Endothelial cell of umbilical vein (primary cell): ENCODE data around the gene CCDC80. TPM values are rescaled to one million over a fixed set of nuclear protein-coding genes. Genes with fewer than 3 reads are reported as not detected.

Source experiments
- BruUV-seq: library from RNA; stranded (reverse); fragments of 400-500 nt; replicated peaks from 2 replicates; lab custom pipeline; 2021; lab: Mats Ljungman, UMichigan
- CTCF ChIA-PET: fragments of 300-600, 350-600 bp; sonication (Branson Sonifier 250); formaldehyde crosslinking; loops from one replicate; lab custom pipeline; 2021; ENCODE audit warnings: antibody characterized with exemption, inconsistent platforms; lab: Charles Lee
- POLR2A ChIA-PET: fragments of 300-600, 350-600 bp; sonication (Branson Sonifier 250); formaldehyde crosslinking; loops from one replicate; lab custom pipeline; 2021; ENCODE audit warnings: antibody characterized with exemption, inconsistent platforms; lab: Charles Lee
- DNase-seq: peaks from one replicate; pipeline ENCODE4 v3.0.0-alpha.2; 2011; ENCODE audit warnings: low read depth, low spot score
- FAIRE-seq: peaks from 2 replicates; lab custom pipeline; 2011; peaks lifted over from hg19 to GRCh38; lab: Jason Lieb, UNC
- H2AFZ ChIP-seq: 2 replicates; pipeline ENCODE4 v1.6.0; 2012; ENCODE audit warnings: low read depth, low read length, control low read depth, inconsistent platforms
- H3K27ac ChIP-seq: 2 replicates; pipeline ENCODE4 v1.5.1; 2011; ENCODE audit warnings: low read depth, mild to moderate bottlenecking, control low read depth, low read length, moderate library complexity; ENCODE audit not compliant: insufficient read depth
- H3K27me3 ChIP-seq, 2 experiments: 2 replicates each; pipeline versions ENCODE4 v1.6.0 to v1.6.1; 2011; ENCODE audit warnings: low read length in 2 of 2, mixed read lengths in 1 of 2; ENCODE audit not compliant: control insufficient read depth in 2 of 2, insufficient read depth in 2 of 2
- H3K36me3 ChIP-seq, 2 experiments: 2 replicates in 1 of 2; 3 replicates in 1 of 2; pipeline ENCODE4 v1.5.1; 2011; ENCODE audit warnings: low read length in 2 of 2, mild to moderate bottlenecking in 1 of 2, moderate library complexity in 1 of 2; ENCODE audit not compliant: control insufficient read depth in 2 of 2, insufficient read depth in 2 of 2; ENCODE audit errors: extremely low read depth in 1 of 2
- H3K4me1 ChIP-seq: 3 replicates; pipeline ENCODE4 v1.5.1; 2011; ENCODE audit warnings: mild to moderate bottlenecking, low read length; ENCODE audit not compliant: control insufficient read depth, insufficient read depth; ENCODE audit errors: extremely low read depth
- H3K4me2 ChIP-seq: 2 replicates; pipeline ENCODE4 v1.6.1; 2011; ENCODE audit warnings: low read length, control low read depth, mixed read lengths; ENCODE audit not compliant: insufficient read depth
- H3K4me3 ChIP-seq, 3 experiments: fragments of 200-600 bp in 1 of 3; sonication (generic), shearing (Covaris generic) in 1 of 3; replicated peaks in 1 of 3; 2 replicates each; pipeline ENCODE4 v1.5.1; 2011 to 2016; ENCODE audit warnings: control low read depth in 3 of 3, low read length in 3 of 3, mild to moderate bottlenecking in 2 of 3, inconsistent platforms in 1 of 3, low read depth in 1 of 3, moderate library complexity in 1 of 3; ENCODE audit not compliant: insufficient read depth in 1 of 3
- H3K79me2 ChIP-seq: 2 replicates; pipeline ENCODE4 v1.6.0; 2012; ENCODE audit warnings: low read length, inconsistent platforms; ENCODE audit not compliant: control insufficient read depth, insufficient read depth
- H3K9ac ChIP-seq: replicated peaks from 2 replicates; pipeline ENCODE3; 2011; ENCODE audit warnings: low read length, control low read depth; ENCODE audit not compliant: insufficient read depth; ENCODE audit errors: extremely low read depth
- H3K9me1 ChIP-seq: replicated peaks from 3 replicates; pipeline ENCODE4 v1.6.0; 2011; ENCODE audit warnings: mild to moderate bottlenecking, low read length; ENCODE audit not compliant: control insufficient read depth, insufficient read depth; ENCODE audit errors: extremely low read depth
- H3K9me3 ChIP-seq: replicated peaks from 2 replicates; pipeline ENCODE4 v1.5.1; 2012; ENCODE audit warnings: low read length, inconsistent platforms; ENCODE audit not compliant: control insufficient read depth, insufficient read depth
- H4K20me1 ChIP-seq: replicated peaks from 2 replicates; pipeline ENCODE3; 2011; ENCODE audit warnings: mild to moderate bottlenecking, low read length; ENCODE audit not compliant: control insufficient read depth, insufficient read depth; ENCODE audit errors: extremely low read depth
- FOS ChIP-seq: IDR thresholded peaks from 2 replicates; pipeline ENCODE4 v1.6.1; 2011; ENCODE audit warnings: mild to moderate bottlenecking, low read length, moderate library complexity, borderline replicate concordance; ENCODE audit not compliant: insufficient read depth
- JUN ChIP-seq: IDR thresholded peaks from 2 replicates; pipeline ENCODE4 v1.6.1; 2011; ENCODE audit warnings: borderline replicate concordance, low read depth; ENCODE audit not compliant: insufficient read length, insufficient read depth
- POLR2A ChIP-seq: IDR thresholded peaks from 2 replicates; pipeline ENCODE4 v1.6.1; 2012; ENCODE audit warnings: low read depth, mild to moderate bottlenecking, control low read depth, low read length
- dilution Hi-C: fragments of 300-500 bp; cut with MboI; formaldehyde crosslinking; loops from one replicate; pipeline ENCODE4 v1.15.0; 2019; ENCODE audit warnings: low sequenced_read_pairs; ENCODE audit not compliant: extremely low pct_ligation_motif_present
- intact Hi-C: fragments of 100-400 bp; cut with micrococcal nuclease; formaldehyde crosslinking; loops from one replicate; pipeline ENCODE4 v1.10.0; 2022
- polyA plus RNA-seq, 4 experiments: library from polyadenylated mRNA; depleted of rRNA in 3 of 4; stranded (reverse) in 3 of 4; unstranded in 1 of 4; fragments of >200 nt; gene quantifications; 2 replicates each; pipeline versions ENCODE4 v1.2.1 to v1.2.3, GENCODE V29; 2011 to 2012; ENCODE audit warnings: missing spikeins in 1 of 4
- total RNA-seq: library from RNA; stranded (reverse); gene quantifications from 2 replicates; pipeline ENCODE4 v1.2.3, GENCODE V29; 2021
- TF ChIP-seq, protein P1 (sequence below), 2 donors: IDR thresholded peaks; 1 replicate in 1 of 2; 2 replicates in 1 of 2; pipeline ENCODE4 v1.5.1; 2011; ENCODE audit warnings: low read length in 2 of 2, mild to moderate bottlenecking in 2 of 2, moderate library complexity in 2 of 2, control low read depth in 1 of 2, inconsistent platforms in 1 of 2, low read depth in 1 of 2; ENCODE audit not compliant: insufficient read depth in 1 of 2; ENCODE audit errors: extremely low read depth in 1 of 2
- TF ChIP-seq, protein P2 (sequence below): IDR thresholded peaks from 2 replicates; pipeline ENCODE4 v1.6.1; 2011; ENCODE audit not compliant: insufficient read depth, insufficient read length

Gene CCDC80
- total and polyA plus RNA-seq, 2 donors (not counting 3 experiments of a cell fraction or from before 2014, with no cell fraction given), result 28.4 to 77.2 TPM

DNA sequence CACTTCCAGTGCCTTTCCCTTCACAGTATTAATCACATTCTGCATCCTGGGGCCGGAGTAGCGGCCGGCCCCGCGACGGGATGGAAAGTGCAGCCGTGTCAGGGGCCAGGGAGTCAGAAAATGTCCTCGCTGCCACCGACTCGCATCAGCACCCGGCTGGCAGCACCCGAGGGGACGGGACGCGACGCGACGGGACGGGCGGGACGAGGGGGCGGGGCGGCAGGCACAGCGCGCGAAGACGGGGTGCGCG is 79.5 kb downstream of the CCDC80 start:
- BruUV-seq, result no TSS peak
- intact Hi-C loops, result loop anchor here (5.0 to 10.0 kb wide), 2 partner anchors 431 to 1133 kb away; partner anchors contain the start of genes GTPBP8 and USF3

DNA sequence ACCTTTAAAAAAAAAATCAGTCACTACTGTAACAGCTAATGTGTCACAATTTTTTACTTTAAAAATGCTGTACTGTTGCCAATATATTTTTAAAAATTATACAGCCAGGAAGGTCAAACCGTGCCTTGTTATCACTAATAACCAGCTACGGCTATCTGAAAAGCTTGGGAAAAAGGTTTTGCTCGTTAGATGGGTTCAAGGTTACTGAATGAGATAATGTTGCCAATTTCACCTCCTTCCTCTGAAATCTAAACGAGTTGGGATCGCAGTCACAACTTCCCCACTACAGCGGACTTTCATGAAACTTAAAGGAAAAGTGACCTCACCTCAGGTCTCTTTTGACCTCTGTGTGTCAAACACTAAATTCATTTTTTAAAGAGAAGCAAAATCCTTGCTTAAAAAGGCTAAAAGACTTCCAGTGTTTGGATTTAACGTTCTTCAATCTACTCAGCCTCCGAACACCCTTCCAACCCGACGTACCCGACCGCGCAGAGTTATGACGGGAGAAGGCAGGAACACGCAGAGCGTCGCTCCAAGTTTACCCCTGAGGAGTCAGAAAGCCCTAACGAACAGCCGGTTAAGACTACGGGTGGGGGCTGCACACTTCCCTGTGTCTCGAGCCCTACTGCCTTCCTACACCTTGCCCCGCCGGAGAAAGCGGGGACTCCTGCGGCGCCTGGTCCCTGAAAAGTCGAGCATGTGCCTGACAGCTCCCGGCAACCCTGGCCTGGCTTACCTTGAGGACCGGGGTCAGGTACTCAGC is 80.0 kb downstream of the CCDC80 start:
- TF ChIP-seq, protein P1, sequence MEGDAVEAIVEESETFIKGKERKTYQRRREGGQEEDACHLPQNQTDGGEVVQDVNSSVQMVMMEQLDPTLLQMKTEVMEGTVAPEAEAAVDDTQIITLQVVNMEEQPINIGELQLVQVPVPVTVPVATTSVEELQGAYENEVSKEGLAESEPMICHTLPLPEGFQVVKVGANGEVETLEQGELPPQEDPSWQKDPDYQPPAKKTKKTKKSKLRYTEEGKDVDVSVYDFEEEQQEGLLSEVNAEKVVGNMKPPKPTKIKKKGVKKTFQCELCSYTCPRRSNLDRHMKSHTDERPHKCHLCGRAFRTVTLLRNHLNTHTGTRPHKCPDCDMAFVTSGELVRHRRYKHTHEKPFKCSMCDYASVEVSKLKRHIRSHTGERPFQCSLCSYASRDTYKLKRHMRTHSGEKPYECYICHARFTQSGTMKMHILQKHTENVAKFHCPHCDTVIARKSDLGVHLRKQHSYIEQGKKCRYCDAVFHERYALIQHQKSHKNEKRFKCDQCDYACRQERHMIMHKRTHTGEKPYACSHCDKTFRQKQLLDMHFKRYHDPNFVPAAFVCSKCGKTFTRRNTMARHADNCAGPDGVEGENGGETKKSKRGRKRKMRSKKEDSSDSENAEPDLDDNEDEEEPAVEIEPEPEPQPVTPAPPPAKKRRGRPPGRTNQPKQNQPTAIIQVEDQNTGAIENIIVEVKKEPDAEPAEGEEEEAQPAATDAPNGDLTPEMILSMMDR (IDR thresholded peaks at IDR 0.05; ENCODE audit: extremely low read depth in 1 of 2, insufficient read depth in 1 of 2, low read depth in 1 of 2, low read length in 2 of 2), result no peak
- peak; percentile 38 for TF ChIP-seq POLR2A
- Histone ChIP-seq H3K9me1 (no peaks in the 10 kb centered on the region), H3K27ac (peak overlapping the region; percentile 78), H4K20me1 (no peaks in the 10 kb centered on the region), H3K9me3 (no peaks in the 10 kb centered on the region), H3K4me2 (peak overlapping the region; percentile 99), H3K4me1 (peaks cover 19% of the 10 kb centered on the region), H3K4me3 (peak overlapping the region; percentile 94 to 100 (median 97)), H3K36me3 (peaks cover 0 to 2% of the 10 kb centered on the region in 2 experiments), H3K27me3 (no peaks in the 10 kb centered on the region), H3K79me2 (peaks cover 41% of the 10 kb centered on the region), H3K9ac (peak overlapping the region; percentile 99), H2AFZ (peak overlapping the region; percentile 74)
- DNase-seq (peak; percentile 89), FAIRE-seq (peak; percentile 82)
- BruUV-seq, result TSS peak; percentile 38
- dilution Hi-C loops, result no loop called here
- ChIA-PET POLR2A (no interaction called here), CTCF (interaction anchor here (0.9 to 1.5 kb wide), 4 partner anchors 9 to 267 kb away, joined by 3 to 7 read pairs (median 4); partner anchors contain the start of gene SLC9C1)
- intact Hi-C loops, result loop anchor here (5.0 to 10.0 kb wide), 2 partner anchors 431 to 1134 kb away; partner anchors contain the start of genes GTPBP8 and USF3

More for the DNA sequence above, 79.5 kb downstream of the CCDC80 start:
- DNase-seq (no peak), FAIRE-seq (no peak)
- H4K20me1 ChIP-seq, result no peaks in the 10 kb centered on the region
- H3K79me2 ChIP-seq, result peaks cover 39% of the 10 kb centered on the region
- dilution Hi-C loops, result no loop called here
- TF ChIP-seq, protein P2, sequence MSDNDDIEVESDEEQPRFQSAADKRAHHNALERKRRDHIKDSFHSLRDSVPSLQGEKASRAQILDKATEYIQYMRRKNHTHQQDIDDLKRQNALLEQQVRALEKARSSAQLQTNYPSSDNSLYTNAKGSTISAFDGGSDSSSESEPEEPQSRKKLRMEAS, result no peak
- TF ChIP-seq FOS (no peak), JUN (no peak)
- H3K27me3 ChIP-seq, result no peaks in the 10 kb centered on the region
- H3K36me3 ChIP-seq, result peaks cover 0 to 2% of the 10 kb centered on the region in 2 experiments
- CTCF ChIA-PET, result interaction anchor here (0.7 to 1.5 kb wide), 5 partner anchors 21 to 268 kb away, joined by 3 to 7 read pairs (median 3); partner anchors contain the start of gene SLC9C1
- no peaks in the 10 kb centered on the region for H3K9me3 ChIP-seq
- peak overlapping the region; percentile 94 to 100 (median 97) for H3K4me3 ChIP-seq
- peak overlapping the region; percentile 74 for H2AFZ ChIP-seq
- H3K4me1 ChIP-seq, result peaks cover 17% of the 10 kb centered on the region
- peak overlapping the region; percentile 99 for H3K4me2 ChIP-seq
- H3K27ac ChIP-seq, result peak overlapping the region; percentile 78
- no peaks in the 10 kb centered on the region for H3K9me1 ChIP-seq
- POLR2A ChIA-PET, result interaction anchor here (1.1 kb wide), 1 partner anchor 44 kb away, joined by 3 read pairs; no protein-coding TSS in a partner anchor
- H3K9ac ChIP-seq, result peak overlapping the region; percentile 99
